Neural cell (in vitro differentiated cells): Measurements from ENCODE around the gene UBE4A. TPM values are rescaled to one million over a fixed set of nuclear protein-coding genes. Genes with fewer than 3 reads are reported as not detected.

ENCODE experiments used
- H2AFZ ChIP-seq: fragments of 200-600, 300-800 bp; sonication (generic), shearing (Covaris generic); 2 replicates; pipeline ENCODE4 v1.6.0; 2014; ENCODE audit warnings: low read depth, mild to moderate bottlenecking, antibody characterized with exemption, low read length, moderate library complexity
- H3F3A ChIP-seq: fragments of 200-600 bp; shearing (Covaris generic); 2 replicates; pipeline ENCODE4 v1.6.1; 2016; ENCODE audit warnings: mild to moderate bottlenecking, moderate library complexity, mixed read lengths, antibody characterized with exemption, low read length; ENCODE audit not compliant: insufficient read depth, poor library complexity, severe bottlenecking
- H3K27ac ChIP-seq: fragments of 200-600, 300-800 bp; sonication (generic), shearing (Covaris generic); 2 replicates; pipeline ENCODE4 v1.5.1; 2014; ENCODE audit warnings: mild to moderate bottlenecking, low read length, moderate library complexity
- H3K27me3 ChIP-seq: fragments of 300-800, 200-600 bp; sonication (generic), shearing (Covaris generic); 2 replicates; pipeline ENCODE4 v1.6.0; 2014; ENCODE audit warnings: mild to moderate bottlenecking, low read depth, low read length, moderate library complexity; ENCODE audit not compliant: insufficient read depth
- H3K36me3 ChIP-seq: fragments of 300-800, 200-600 bp; sonication (generic), shearing (Covaris generic); 2 replicates; pipeline ENCODE4 v1.5.1; 2014; ENCODE audit warnings: mild to moderate bottlenecking, antibody characterized with exemption, low read length, moderate library complexity; ENCODE audit not compliant: insufficient read depth
- H3K4me2 ChIP-seq: fragments of 300-800, 200-600 bp; sonication (generic), shearing (Covaris generic); 2 replicates; pipeline ENCODE4 v1.6.0; 2014; ENCODE audit warnings: mild to moderate bottlenecking, low read length
- H3K4me3 ChIP-seq: fragments of 300-800, 200-600 bp; sonication (generic), shearing (Covaris generic); 2 replicates; pipeline ENCODE4 v1.5.1; 2014; ENCODE audit warnings: mild to moderate bottlenecking, low read length, moderate library complexity
- H3K79me2 ChIP-seq: fragments of 200-600 bp; shearing (Covaris generic); replicated peaks from 2 replicates; pipeline ENCODE4 v1.6.0; 2014; ENCODE audit warnings: mild to moderate bottlenecking, low read length, moderate library complexity; ENCODE audit not compliant: insufficient read depth
- H3K9ac ChIP-seq: fragments of 300-800, 200-600 bp; sonication (generic), shearing (Covaris generic); 2 replicates; pipeline ENCODE4 v1.6.1; 2016; ENCODE audit warnings: mild to moderate bottlenecking, low read length, mixed read lengths
- H3K9me2 ChIP-seq: fragments of 200-600 bp; shearing (Covaris generic); 2 replicates; pipeline ENCODE4 v1.6.1; 2016; ENCODE audit warnings: mild to moderate bottlenecking, low read length, mixed read lengths; ENCODE audit not compliant: insufficient read depth
- H3K9me3 ChIP-seq: fragments of 200-600, 300-800 bp; sonication (generic), shearing (Covaris generic); 2 replicates; pipeline ENCODE4 v1.6.1; 2016; ENCODE audit warnings: mild to moderate bottlenecking, mixed run types, low read length, moderate library complexity, mixed read lengths
- H4K20me1 ChIP-seq: fragments of 200-600 bp; shearing (Covaris generic); 2 replicates; pipeline ENCODE4 v1.6.1; 2016; ENCODE audit warnings: mild to moderate bottlenecking, mixed run types; ENCODE audit not compliant: insufficient read depth
- CTCF ChIP-seq: fragments of 450-650 bp; IDR thresholded peaks from 2 replicates; pipeline ENCODE4 v1.5.1; 2014; ENCODE audit warnings: antibody characterized with exemption, mild to moderate bottlenecking, moderate library complexity; ENCODE audit not compliant: poor library complexity, severe bottlenecking
- EP300 ChIP-seq: fragments of 450-650 bp; conservative IDR thresholded peaks from 2 replicates; pipeline ENCODE4 v1.6.1; 2014; ENCODE audit warnings: antibody characterized with exemption, mild to moderate bottlenecking, moderate library complexity; ENCODE audit not compliant: poor library complexity, severe bottlenecking
- EZH2 ChIP-seq: fragments of 200-600, 300-800 bp; shearing (Covaris generic), sonication (generic); IDR thresholded peaks from 2 replicates; pipeline ENCODE4 v1.6.1; 2014; ENCODE audit warnings: antibody characterized with exemption, low read length, borderline replicate concordance, mild to moderate bottlenecking; ENCODE audit not compliant: insufficient read depth, poor library complexity, severe bottlenecking
- MXI1 ChIP-seq: fragments of 450-650 bp; conservative IDR thresholded peaks from 2 replicates; pipeline ENCODE4 v1.6.1; 2014; ENCODE audit warnings: antibody characterized with exemption, mild to moderate bottlenecking; ENCODE audit not compliant: poor library complexity, severe bottlenecking
- POLR2AphosphoS5 ChIP-seq: IDR thresholded peaks from 2 replicates; pipeline ENCODE4 v1.6.1; 2012
- RAD21 ChIP-seq: fragments of 450-650 bp; conservative IDR thresholded peaks from 2 replicates; pipeline ENCODE4 v1.6.1; 2014; ENCODE audit warnings: antibody characterized with exemption, mild to moderate bottlenecking, moderate library complexity
- REST ChIP-seq: IDR thresholded peaks from 2 replicates; pipeline ENCODE4 v1.6.1; 2012; ENCODE audit warnings: borderline replicate concordance
- SMC3 ChIP-seq: fragments of 450-650 bp; conservative IDR thresholded peaks from 2 replicates; pipeline ENCODE4 v1.6.1; 2014; ENCODE audit warnings: antibody characterized with exemption, mild to moderate bottlenecking, moderate library complexity; ENCODE audit not compliant: poor library complexity
- TAF1 ChIP-seq: IDR thresholded peaks from 2 replicates; pipeline ENCODE4 v1.6.1; 2012; ENCODE audit warnings: low read depth
- polyA plus RNA-seq: library from polyadenylated mRNA; depleted of rRNA; stranded (reverse); fragments of >200 nt; gene quantifications from 2 replicates; pipeline ENCODE4 v1.2.3, GENCODE V29; 2014

Gene UBE4A
- polyA plus RNA-seq, 1 donor from 2014 or later, result 36.9 TPM

GRCh38 chr11:118364956-118365615, 5.7 kb downstream of the UBE4A start:
- peaks cover 7% of the 10 kb centered on the region for H3K36me3 ChIP-seq
- H3F3A ChIP-seq, result no peaks in the 10 kb centered on the region
- H3K27me3 ChIP-seq, result no peaks in the 10 kb centered on the region
- H3K9me2 ChIP-seq, result no peaks in the 10 kb centered on the region
- no peaks in the 10 kb centered on the region for H3K9me3 ChIP-seq
- H3K79me2 ChIP-seq, result peaks cover 23% of the 10 kb centered on the region
- H3K9ac ChIP-seq, result no peak overlapping the region
- H4K20me1 ChIP-seq, result no peaks in the 10 kb centered on the region
- H3K4me3 ChIP-seq, result no peak overlapping the region
- H3K27ac ChIP-seq, result no peak overlapping the region
- no peak for TF ChIP-seq TAF1
- TF ChIP-seq REST, result no peak
- no peak for TF ChIP-seq SMC3
- TF ChIP-seq MXI1, result no peak
- TF ChIP-seq POLR2AphosphoS5, result no peak
- TF ChIP-seq CTCF, result no peak
- no peak for TF ChIP-seq EZH2
- TF ChIP-seq EP300, result no peak
- TF ChIP-seq RAD21, result no peak
- H2AFZ ChIP-seq, result no peak overlapping the region
- no peak overlapping the region for H3K4me2 ChIP-seq

GRCh38 chr11:118366287-118366686, 6.9 kb downstream of the UBE4A start:
- Histone ChIP-seq H3K79me2 (peaks cover 12% of the 10 kb centered on the region), H3K27me3 (no peaks in the 10 kb centered on the region), H3K9me3 (no peaks in the 10 kb centered on the region), H3K9me2 (no peaks in the 10 kb centered on the region), H3K4me3 (no peak overlapping the region), H3K27ac (no peak overlapping the region), H3F3A (no peaks in the 10 kb centered on the region), H3K4me2 (no peak overlapping the region), H3K36me3 (peaks cover 7% of the 10 kb centered on the region), H4K20me1 (no peaks in the 10 kb centered on the region), H2AFZ (no peak overlapping the region), H3K9ac (no peak overlapping the region)
- TF ChIP-seq CTCF (no peak), EZH2 (no peak), TAF1 (no peak)
